Ishikawa (cell line): Measurements from ENCODE around the gene SAMD3.

Experiments used
- CEBPB ChIP-seq: IDR thresholded peaks from 2 replicates; pipeline ENCODE4 v1.6.1; 2012
- CREB1 ChIP-seq: IDR thresholded peaks from 2 replicates; pipeline ENCODE4 v1.6.1; 2012; ENCODE audit warnings: low read depth
- EGR1 ChIP-seq: IDR thresholded peaks from 2 replicates; pipeline ENCODE4 v1.6.1; 2012
- EP300 ChIP-seq: IDR thresholded peaks from 2 replicates; pipeline ENCODE4 v1.6.1; 2012; ENCODE audit warnings: borderline replicate concordance
- MAX ChIP-seq: IDR thresholded peaks from 2 replicates; pipeline ENCODE4 v1.6.1; 2012
- RAD21 ChIP-seq: IDR thresholded peaks from 2 replicates; pipeline ENCODE4 v1.6.1; 2012; ENCODE audit warnings: low read depth
- TAF1 ChIP-seq: IDR thresholded peaks from 2 replicates; pipeline ENCODE4 v1.6.1; 2012; ENCODE audit warnings: low read depth, mild to moderate bottlenecking
- TCF12 ChIP-seq: IDR thresholded peaks from 2 replicates; pipeline ENCODE4 v1.6.1; 2012; ENCODE audit warnings: low read depth
- TEAD4 ChIP-seq: IDR thresholded peaks from 2 replicates; pipeline ENCODE4 v1.6.1; 2012
- USF1 ChIP-seq: IDR thresholded peaks from 2 replicates; pipeline ENCODE4 v1.6.1; 2012
- YY1 ChIP-seq: IDR thresholded peaks from 2 replicates; pipeline ENCODE4 v1.6.1; 2012; ENCODE audit warnings: low read depth

GRCh38 chr6:130259140-130259539 lies 36.4 kb upstream of the SAMD3 start:
- TF ChIP-seq CEBPB (no peak), MAX (no peak), RAD21 (no peak), TCF12 (no peak), YY1 (no peak), EGR1 (no peak), TAF1 (no peak), CREB1 (no peak), EP300 (no peak), TEAD4 (no peak), USF1 (no peak)
